PFSK-1 (cell line): ENCODE measurements around the gene PRPH.

ENCODE experiments used
- POLR2AphosphoS5 ChIP-seq: IDR thresholded peaks from 2 replicates; pipeline ENCODE4 v1.6.1; 2012; ENCODE audit warnings: low read depth, mild to moderate bottlenecking, control low read depth, low read length, moderate library complexity
- REST ChIP-seq, 2 experiments: IDR thresholded peaks; 2 replicates each; pipeline versions ENCODE4 v1.6.1 to v1.8.0; 2011 to 2012; ENCODE audit warnings: low read depth in 2 of 2, low read length in 2 of 2, control low read depth in 1 of 2, inconsistent platforms in 1 of 2, mild to moderate bottlenecking in 1 of 2, moderate library complexity in 1 of 2; ENCODE audit not compliant: insufficient read depth in 1 of 2
- SIN3A ChIP-seq: IDR thresholded peaks from 2 replicates; pipeline ENCODE4 v1.6.1; 2012; ENCODE audit warnings: mild to moderate bottlenecking, low read length, moderate library complexity, borderline replicate concordance; ENCODE audit not compliant: insufficient read depth
- TAF1 ChIP-seq: IDR thresholded peaks from 2 replicates; pipeline ENCODE4 v1.6.1; 2012; ENCODE audit warnings: low read length, control low read depth, borderline replicate concordance; ENCODE audit not compliant: insufficient read depth

DNA sequence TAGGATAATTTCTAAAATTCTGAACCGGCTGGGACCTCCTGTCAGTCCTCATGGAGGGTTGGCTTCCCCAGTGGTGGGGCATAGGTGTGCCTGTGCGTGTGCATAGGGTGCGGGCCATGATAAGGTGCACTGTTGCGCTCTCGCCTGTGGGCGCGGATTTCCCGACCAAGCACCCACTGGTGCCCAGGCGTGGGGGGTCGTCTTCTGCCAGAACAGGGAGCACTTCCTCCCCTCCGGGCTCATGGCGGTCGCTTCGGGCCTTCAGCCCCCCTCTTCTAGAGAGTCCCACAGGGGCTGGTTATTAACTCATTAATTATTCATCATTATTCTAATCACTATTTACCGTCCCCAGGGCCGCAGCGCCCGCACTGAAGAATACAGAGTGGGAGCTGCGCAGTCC, 39.3 kb downstream of the PRPH start:
- TF ChIP-seq REST (IDR thresholded peaks at IDR 0.05; ENCODE audit: insufficient read depth in 1 of 2, low read depth in 2 of 2, low read length in 2 of 2) (no peak), POLR2AphosphoS5 (no peak), TAF1 (no peak), SIN3A (no peak)
